Measurements from ENCODE around the gene KRTAP29-1. TPM values are rescaled to one million over a fixed set of nuclear protein-coding genes. Genes with fewer than 3 reads are reported as not detected.

Gene KRTAP29-1
- total RNA-seq, 4 donors from 2014 or later, result not detected

DNA sequence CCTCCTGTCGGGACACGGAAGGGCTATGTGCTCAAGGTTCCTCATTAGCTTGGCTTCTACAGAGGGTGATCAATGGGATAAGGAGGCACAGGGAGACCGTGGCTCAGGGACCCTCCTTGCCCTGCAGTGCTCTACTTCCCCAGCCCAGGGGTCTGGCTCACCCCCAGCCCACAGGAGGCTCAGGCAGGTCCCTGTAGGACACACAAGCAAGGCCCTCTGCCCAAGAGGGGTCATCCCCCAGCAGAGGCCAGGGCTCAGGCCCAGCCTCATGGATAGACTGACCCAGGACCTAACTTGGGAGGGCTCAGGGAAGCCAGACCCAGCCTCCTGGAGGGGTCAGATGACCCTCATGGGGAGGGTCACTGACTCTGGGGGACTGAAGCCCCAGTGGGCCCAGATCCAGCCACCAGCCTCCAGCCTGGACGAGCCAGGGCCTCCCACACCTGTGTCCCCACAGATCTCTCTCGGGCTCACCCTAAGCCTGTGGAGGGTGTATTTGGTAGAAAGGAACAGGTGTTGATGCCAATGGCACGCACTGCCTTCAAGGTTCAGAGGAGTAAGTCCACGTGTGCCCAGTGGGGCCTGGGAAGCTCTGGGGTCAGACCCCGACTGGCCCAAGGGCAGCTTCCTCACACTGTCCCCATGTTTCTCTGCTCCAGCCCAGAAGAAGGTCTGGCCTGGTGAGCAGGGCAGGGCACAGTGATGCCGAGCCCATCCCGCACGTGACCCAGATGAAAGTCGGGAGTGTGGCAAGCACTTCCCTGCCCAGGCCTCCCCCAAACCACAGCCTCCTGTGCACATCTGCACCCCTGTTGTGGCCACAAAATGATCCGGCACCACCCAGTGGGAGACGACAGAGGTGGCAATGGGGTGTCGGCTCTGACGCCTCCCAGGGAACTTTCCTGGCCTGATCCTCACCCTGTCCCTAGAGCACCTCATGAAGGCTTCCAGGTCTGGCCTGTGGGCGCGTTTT, 23.8 kb upstream of the KRTAP29-1 start:
- TF ChIP-seq, protein P1, sequence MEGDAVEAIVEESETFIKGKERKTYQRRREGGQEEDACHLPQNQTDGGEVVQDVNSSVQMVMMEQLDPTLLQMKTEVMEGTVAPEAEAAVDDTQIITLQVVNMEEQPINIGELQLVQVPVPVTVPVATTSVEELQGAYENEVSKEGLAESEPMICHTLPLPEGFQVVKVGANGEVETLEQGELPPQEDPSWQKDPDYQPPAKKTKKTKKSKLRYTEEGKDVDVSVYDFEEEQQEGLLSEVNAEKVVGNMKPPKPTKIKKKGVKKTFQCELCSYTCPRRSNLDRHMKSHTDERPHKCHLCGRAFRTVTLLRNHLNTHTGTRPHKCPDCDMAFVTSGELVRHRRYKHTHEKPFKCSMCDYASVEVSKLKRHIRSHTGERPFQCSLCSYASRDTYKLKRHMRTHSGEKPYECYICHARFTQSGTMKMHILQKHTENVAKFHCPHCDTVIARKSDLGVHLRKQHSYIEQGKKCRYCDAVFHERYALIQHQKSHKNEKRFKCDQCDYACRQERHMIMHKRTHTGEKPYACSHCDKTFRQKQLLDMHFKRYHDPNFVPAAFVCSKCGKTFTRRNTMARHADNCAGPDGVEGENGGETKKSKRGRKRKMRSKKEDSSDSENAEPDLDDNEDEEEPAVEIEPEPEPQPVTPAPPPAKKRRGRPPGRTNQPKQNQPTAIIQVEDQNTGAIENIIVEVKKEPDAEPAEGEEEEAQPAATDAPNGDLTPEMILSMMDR (IDR thresholded peaks at IDR 0.05; ENCODE audit: low read depth), result no peak

DNA sequence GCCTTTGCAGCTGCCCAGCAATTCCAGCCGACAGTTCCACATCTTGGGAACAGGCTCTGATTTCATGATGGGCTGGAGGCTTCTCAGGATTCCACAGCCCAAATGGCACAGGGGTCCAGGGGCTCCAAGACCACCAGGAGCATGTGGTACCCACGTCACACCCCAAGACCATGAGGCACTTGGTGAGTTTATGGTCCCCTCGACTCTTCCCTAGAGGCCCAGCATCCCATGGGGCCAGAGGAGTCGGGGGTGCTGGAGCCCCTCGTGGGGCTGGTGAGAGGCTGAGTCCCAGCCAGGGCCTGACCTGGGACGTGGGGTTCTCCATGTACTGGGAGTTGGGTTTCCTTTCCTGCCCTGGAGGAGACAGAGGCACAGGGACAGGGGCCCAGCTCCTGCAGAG, 23.0 kb upstream of the KRTAP29-1 start:
- TF ChIP-seq, protein P1 (IDR thresholded peaks at IDR 0.05; ENCODE audit: low read depth), result no peak

DNA sequence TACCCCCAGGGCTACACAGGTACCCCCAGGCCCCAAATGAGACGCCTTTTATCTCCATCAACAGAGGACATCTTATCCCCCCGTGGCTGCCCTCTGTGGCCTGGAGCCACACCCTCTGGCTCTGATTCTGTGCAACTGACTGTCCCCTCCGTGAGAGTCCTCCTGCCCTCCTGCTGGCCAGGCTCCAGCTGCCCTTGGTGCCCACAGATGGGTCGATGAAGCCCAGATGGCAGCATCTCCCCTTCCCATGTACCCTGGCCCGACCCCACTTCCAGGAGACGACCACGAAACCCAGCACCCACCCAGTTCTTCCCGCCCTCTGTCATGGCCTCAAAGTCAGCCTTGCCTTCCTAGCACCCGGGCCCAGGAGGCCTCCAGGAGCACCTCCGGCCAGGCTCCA, 22.5 kb upstream of the KRTAP29-1 start:
- TF ChIP-seq, protein P1 (IDR thresholded peaks at IDR 0.05; ENCODE audit: low read depth), result no peak

DNA sequence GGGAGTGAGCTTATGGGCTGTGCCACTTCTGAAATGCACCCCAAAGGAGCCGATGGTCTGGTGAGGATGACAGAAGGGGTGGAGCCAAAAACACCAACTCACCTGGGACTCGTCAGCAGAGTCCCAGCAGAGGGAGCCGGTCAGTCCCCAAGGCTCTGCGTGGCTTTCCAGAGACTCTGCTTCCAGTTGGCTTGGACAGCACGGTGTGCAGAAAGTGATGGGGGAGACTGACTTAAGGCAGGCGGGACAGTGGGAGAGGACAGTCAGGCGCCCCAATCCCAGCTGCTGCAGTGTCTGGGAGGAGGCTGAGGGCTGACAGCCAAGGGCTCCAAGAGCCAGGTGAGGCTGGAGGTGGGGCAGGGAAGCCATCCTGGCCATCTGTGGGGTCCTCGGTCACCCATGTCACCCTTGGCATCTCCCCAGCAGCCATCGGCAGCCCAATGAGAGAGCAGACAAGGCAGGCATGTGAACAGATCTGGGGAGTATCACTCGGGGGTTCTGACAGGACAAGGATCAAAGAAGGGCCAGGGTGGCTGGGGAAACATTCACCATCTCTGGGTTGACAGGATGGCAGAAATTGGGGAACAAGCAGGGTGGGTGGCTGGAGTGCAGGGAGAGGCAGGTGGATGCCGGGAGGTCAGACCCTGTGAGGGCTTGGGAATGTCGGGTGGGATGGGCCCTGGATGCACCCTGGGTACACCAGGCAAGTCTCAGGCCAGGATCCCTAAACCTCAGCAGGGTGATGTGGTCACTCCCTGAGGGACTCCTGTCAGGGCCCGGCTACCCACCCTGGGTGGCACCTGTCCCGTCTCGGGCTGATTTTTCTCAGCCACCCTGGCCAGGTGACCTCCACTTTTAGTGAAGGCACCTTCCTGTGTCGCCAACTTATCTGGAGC, 21.8 kb upstream of the KRTAP29-1 start:
- TF ChIP-seq, protein P1 (IDR thresholded peaks at IDR 0.05; ENCODE audit: low read depth), result no peak

DNA sequence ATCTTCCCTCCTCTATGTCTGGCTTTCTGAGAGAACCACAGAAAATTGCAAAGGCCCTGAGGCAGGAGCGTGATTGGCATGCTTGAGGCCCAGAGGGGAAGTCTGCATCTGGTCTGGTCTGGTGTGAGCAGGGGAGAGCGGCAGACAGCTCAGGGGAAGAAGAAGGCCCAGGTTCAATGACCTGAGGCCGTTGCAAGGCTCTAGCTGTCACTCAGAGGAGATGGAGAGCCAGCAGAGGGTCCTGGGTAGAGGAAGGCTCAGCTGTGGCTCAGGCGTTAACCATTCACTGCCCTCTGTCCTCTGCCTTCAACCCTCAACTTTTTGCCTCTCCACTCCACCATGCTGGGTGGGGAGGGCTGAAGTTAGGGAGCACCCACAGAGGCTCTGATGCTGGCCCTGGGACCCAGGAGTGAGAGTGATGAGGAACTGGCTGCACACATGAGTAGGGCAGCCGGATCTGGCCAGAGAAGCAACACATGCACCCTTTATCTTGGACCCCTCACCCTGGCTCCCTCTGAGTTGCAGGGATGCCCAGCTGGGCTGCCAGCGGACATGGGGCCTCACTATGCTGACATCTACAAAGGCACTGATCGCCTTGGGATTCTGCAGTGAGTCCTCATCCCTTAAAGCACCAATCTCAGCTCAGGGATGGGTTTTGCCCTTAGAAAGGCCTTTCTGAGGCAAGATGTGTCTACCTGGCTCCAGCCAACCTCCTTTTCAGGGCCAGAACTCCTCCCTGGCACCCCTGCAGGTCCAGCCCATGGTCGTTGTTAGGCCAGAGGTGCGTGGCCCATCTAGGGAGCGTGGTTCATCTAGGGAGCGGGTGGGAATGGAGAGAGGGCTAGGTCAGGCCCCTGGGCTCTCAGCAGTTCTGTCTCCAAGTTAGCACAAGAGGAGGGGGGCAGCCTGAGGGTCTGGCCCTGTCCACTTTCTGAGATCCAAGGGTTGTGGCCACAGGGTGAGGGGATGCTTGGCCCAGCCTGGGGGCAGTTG, 20.5 kb upstream of the KRTAP29-1 start:
- TF ChIP-seq, protein P1 (IDR thresholded peaks at IDR 0.05; ENCODE audit: low read depth), result no peak

DNA sequence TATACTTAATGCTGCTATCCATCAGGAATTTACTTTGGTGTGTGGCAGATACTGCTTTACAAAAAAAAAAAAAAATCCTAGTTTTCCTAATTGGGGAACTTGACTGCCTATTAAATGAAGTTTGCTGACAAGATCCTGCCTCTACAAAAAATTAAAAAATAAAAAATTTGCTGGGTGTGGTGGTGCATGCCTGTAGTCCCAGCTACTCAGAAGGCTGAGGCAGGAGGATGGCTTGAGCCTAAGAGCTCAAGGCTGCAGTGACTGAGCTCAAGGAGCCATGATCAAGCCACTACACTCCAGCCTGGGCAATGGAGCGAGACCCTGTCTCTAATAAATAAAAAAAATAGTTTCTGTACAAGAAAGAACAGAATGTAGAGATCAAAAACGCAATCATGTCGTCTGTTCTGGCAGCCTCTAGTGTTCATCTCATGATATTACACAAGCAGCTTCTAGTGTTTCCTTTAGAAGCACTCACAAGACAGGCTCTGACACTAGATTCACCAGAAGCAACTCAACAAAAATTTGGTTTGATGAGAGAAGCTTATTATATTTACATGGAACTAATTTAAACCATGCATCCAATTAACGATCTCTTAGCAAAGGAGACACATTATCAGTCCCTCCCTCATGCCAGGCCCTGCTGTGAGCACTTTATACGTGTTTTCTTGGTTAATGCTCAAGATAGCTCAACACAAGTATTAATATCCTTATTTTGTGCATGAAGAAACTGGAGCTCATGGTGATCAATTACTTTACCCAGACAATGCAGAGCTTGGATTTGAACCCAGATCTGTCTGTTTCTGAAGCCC, 19.6 kb upstream of the KRTAP29-1 start:
- TF ChIP-seq, protein P1 (IDR thresholded peaks at IDR 0.05; ENCODE audit: low read depth), result no peak
